ENCODE data around the gene OOSP4A.

Gene OOSP4A

GRCh38 chr11:59963733-59964132, at the start of gene OOSP4A:
Gene OOSP4A, plus strand, starts transcription at chr11:59964033. Its CDS starts 0 bp downstream, at chr11:59964033.
- H3K27me3 Mint-ChIP-seq, result peaks cover 6% of the 10 kb centered on the region
- H3K4me3 Mint-ChIP-seq, result no peak within 1 kb of the TSS
- no peak within 1 kb of the TSS for H3K27ac Mint-ChIP-seq
- H3K9me3 Mint-ChIP-seq, result no peaks in the 10 kb centered on the region
- no peaks in the 10 kb centered on the region for H3K36me3 Mint-ChIP-seq
- ATAC-seq, result no peak
- H3K4me1 Mint-ChIP-seq, result no peaks in the 10 kb centered on the region

- Mint-ChIP-seq H3K36me3 (peaks cover 5% of the 10 kb centered on the region), H3K27me3 (peaks cover 9% of the 10 kb centered on the region), H3K9me3 (peaks cover 26% of the 10 kb centered on the region), H3K4me3 (no peak overlapping the region), H3K27ac (no peak overlapping the region), H3K4me1 (no peaks in the 10 kb centered on the region)
- ATAC-seq, result no peak
Measured at GRCh38 chr11:59918480-59918879, 45.4 kb upstream of the OOSP4A start.

GRCh38 chr11:59918987-59919589, 44.7 kb upstream of the OOSP4A start:
- H3K4me1 Mint-ChIP-seq, result no peaks in the 10 kb centered on the region
- H3K9me3 Mint-ChIP-seq, result peaks cover 29% of the 10 kb centered on the region
- no peak overlapping the region for H3K27ac Mint-ChIP-seq
- peaks cover 9% of the 10 kb centered on the region for H3K27me3 Mint-ChIP-seq
- H3K4me3 Mint-ChIP-seq, result no peak overlapping the region
- peaks cover 5% of the 10 kb centered on the region for H3K36me3 Mint-ChIP-seq
- no peak for ATAC-seq

GRCh38 chr11:59923813-59924212, 40.0 kb upstream of the OOSP4A start:
- H3K4me3 Mint-ChIP-seq, result no peak overlapping the region
- H3K36me3 Mint-ChIP-seq, result peaks cover 11% of the 10 kb centered on the region
- ATAC-seq, result no peak
- H3K27ac Mint-ChIP-seq, result no peak overlapping the region
- peaks cover 38% of the 10 kb centered on the region for H3K9me3 Mint-ChIP-seq
- no peaks in the 10 kb centered on the region for H3K4me1 Mint-ChIP-seq
- H3K27me3 Mint-ChIP-seq, result peaks cover 9% of the 10 kb centered on the region

GRCh38 chr11:59931688-59932087, 32.1 kb upstream of the OOSP4A start:
- Mint-ChIP-seq H3K9me3 (peaks cover 11% of the 10 kb centered on the region), H3K27me3 (no peaks in the 10 kb centered on the region), H3K4me3 (no peak overlapping the region), H3K36me3 (peaks cover 6% of the 10 kb centered on the region), H3K4me1 (no peaks in the 10 kb centered on the region), H3K27ac (no peak overlapping the region)
- ATAC-seq, result no peak

GRCh38 chr11:59938132-59938531, 25.7 kb upstream of the OOSP4A start, which contains the start of gene OOSP1:
Gene OOSP1, plus strand, starts transcription at chr11:59938432. Its CDS starts 23 bp downstream, at chr11:59938455.
- no peak for ATAC-seq
- Mint-ChIP-seq H3K4me1 (peaks cover 8% of the 10 kb centered on the region), H3K4me3 (no peak within 1 kb of the TSS), H3K9me3 (peaks cover 4% of the 10 kb centered on the region), H3K27me3 (peaks cover 13% of the 10 kb centered on the region), H3K36me3 (no peaks in the 10 kb centered on the region), H3K27ac (no peak within 1 kb of the TSS)

- Mint-ChIP-seq H3K4me3 (no peak overlapping the region), H3K36me3 (no peaks in the 10 kb centered on the region), H3K4me1 (peaks cover 8% of the 10 kb centered on the region), H3K27ac (no peak overlapping the region), H3K27me3 (peaks cover 19% of the 10 kb centered on the region), H3K9me3 (peaks cover 4% of the 10 kb centered on the region)
- no peak for ATAC-seq
Measured at GRCh38 chr11:59938718-59939117, 25.1 kb upstream of the OOSP4A start.

- no peak overlapping the region for H3K27ac Mint-ChIP-seq
- no peak for ATAC-seq
- no peak overlapping the region for H3K4me3 Mint-ChIP-seq
- H3K9me3 Mint-ChIP-seq, result peaks cover 4% of the 10 kb centered on the region
- peaks cover 25% of the 10 kb centered on the region for H3K27me3 Mint-ChIP-seq
- H3K36me3 Mint-ChIP-seq, result no peaks in the 10 kb centered on the region
- peaks cover 8% of the 10 kb centered on the region for H3K4me1 Mint-ChIP-seq
Measured at GRCh38 chr11:59939482-59939881, 24.4 kb upstream of the OOSP4A start.

GRCh38 chr11:59941091-59941490, 22.7 kb upstream of the OOSP4A start:
- peaks cover 8% of the 10 kb centered on the region for H3K4me1 Mint-ChIP-seq

GRCh38 chr11:59943997-59944714, 19.7 kb upstream of the OOSP4A start:
- Mint-ChIP-seq H3K4me1 (peaks cover 7% of the 10 kb centered on the region), H3K27ac (no peak overlapping the region), H3K36me3 (no peaks in the 10 kb centered on the region), H3K9me3 (peaks cover 7% of the 10 kb centered on the region), H3K4me3 (no peak overlapping the region), H3K27me3 (peaks cover 52% of the 10 kb centered on the region)
- ATAC-seq, result no peak

More at GRCh38 chr11:59941091-59941490, 22.7 kb upstream of the OOSP4A start:
- no peak for ATAC-seq
- Mint-ChIP-seq H3K4me3 (no peak overlapping the region), H3K27ac (no peak overlapping the region), H3K36me3 (no peaks in the 10 kb centered on the region), H3K27me3 (peaks cover 41% of the 10 kb centered on the region), H3K9me3 (peaks cover 7% of the 10 kb centered on the region)

GRCh38 chr11:59944720-59945119, 19.1 kb upstream of the OOSP4A start:
- Mint-ChIP-seq H3K27ac (no peak overlapping the region), H3K4me1 (peaks cover 1% of the 10 kb centered on the region), H3K4me3 (no peak overlapping the region), H3K27me3 (peaks cover 52% of the 10 kb centered on the region), H3K36me3 (no peaks in the 10 kb centered on the region), H3K9me3 (peaks cover 3% of the 10 kb centered on the region)
- ATAC-seq, result no peak

- H3K27me3 Mint-ChIP-seq, result peaks cover 31% of the 10 kb centered on the region
- no peak overlapping the region for H3K4me3 Mint-ChIP-seq
- no peaks in the 10 kb centered on the region for H3K9me3 Mint-ChIP-seq
- no peaks in the 10 kb centered on the region for H3K4me1 Mint-ChIP-seq
- H3K36me3 Mint-ChIP-seq, result no peaks in the 10 kb centered on the region
- H3K27ac Mint-ChIP-seq, result no peak overlapping the region
- ATAC-seq, result no peak
Measured at GRCh38 chr11:59953463-59954218, 10.2 kb upstream of the OOSP4A start.

- Mint-ChIP-seq H3K27ac (no peak overlapping the region), H3K27me3 (peaks cover 32% of the 10 kb centered on the region), H3K4me3 (no peak overlapping the region), H3K36me3 (no peaks in the 10 kb centered on the region), H3K9me3 (no peaks in the 10 kb centered on the region), H3K4me1 (no peaks in the 10 kb centered on the region)
- no peak for ATAC-seq
Measured at GRCh38 chr11:59954219-59954847, 9.5 kb upstream of the OOSP4A start.

GRCh38 chr11:59957094-59957493, 6.7 kb upstream of the OOSP4A start:
- no peaks in the 10 kb centered on the region for H3K4me1 Mint-ChIP-seq
- H3K9me3 Mint-ChIP-seq, result no peaks in the 10 kb centered on the region
- ATAC-seq, result no peak
- peaks cover 11% of the 10 kb centered on the region for H3K27me3 Mint-ChIP-seq
- no peaks in the 10 kb centered on the region for H3K36me3 Mint-ChIP-seq
- no peak overlapping the region for H3K4me3 Mint-ChIP-seq
- no peak overlapping the region for H3K27ac Mint-ChIP-seq
